K562 (cell line): Measurements from ENCODE around the gene ALG1L2. TPM values are rescaled to one million over a fixed set of nuclear protein-coding genes. Genes with fewer than 3 reads are reported as not detected.

Source experiments
- ATAC-seq: fragments of 200-7000 bp; cut with Tn5 transposase; 3 replicates; pipeline ENCODE4 v1.9.1; 2020; ENCODE audit warnings: moderate library complexity
- BruUV-seq: library from RNA; stranded (reverse); fragments of 400-500 nt; replicated peaks from 2 replicates; lab custom pipeline; 2021; lab: Mats Ljungman, UMichigan
- CTCF ChIA-PET: fragments of 300-600 bp; formaldehyde crosslinking; extraction: SDS; loops from one replicate; lab custom pipeline; 2021; ENCODE audit warnings: low intra/inter-chr PET ratio; lab: Yijun Ruan, JAX
- POLR2A ChIA-PET: fragments of 300-600, 350-650 bp; sonication (Branson Sonifier 250); formaldehyde crosslinking; extraction: SDS; loops from one replicate; lab custom pipeline; 2021; ENCODE audit warnings: antibody characterized with exemption, inconsistent platforms; lab: Yijun Ruan, JAX
- DNase-seq, 4 experiments: peaks; one replicate each; pipeline versions ENCODE4 v3.0.0 to v3.0.0-alpha.2; 2011 to 2018; ENCODE audit warnings: low spot score in 3 of 4, mixed read lengths in 3 of 4; ENCODE audit errors: extremely low read depth in 1 of 4
- FAIRE-seq: peaks from 2 replicates; lab custom pipeline; 2011; peaks lifted over from hg19 to GRCh38; lab: Jason Lieb, UNC
- H2AFZ ChIP-seq: 2 replicates; pipeline ENCODE4 v1.6.0; 2011; ENCODE audit warnings: low read depth, low read length, control low read depth, inconsistent platforms
- H3K27ac ChIP-seq: fragments of 200-600 bp; 3 replicates; pipeline ENCODE4 v1.8.0; 2011; ENCODE audit warnings: low read depth, mild to moderate bottlenecking, control low read depth, inconsistent platforms, low read length, moderate library complexity, mixed read lengths; ENCODE audit errors: extremely low read depth
- H3K27me3 ChIP-seq, 2 experiments: fragments of 300-600 bp in 1 of 2; 2 replicates in 1 of 2; 3 replicates in 1 of 2; pipeline versions ENCODE4 v1.6.0 to v1.8.0; 2011; ENCODE audit warnings: inconsistent platforms in 2 of 2, low read length in 2 of 2, mild to moderate bottlenecking in 1 of 2, mixed read lengths in 1 of 2, moderate library complexity in 1 of 2; ENCODE audit not compliant: control insufficient read depth in 2 of 2, insufficient read depth in 2 of 2
- H3K36me3 ChIP-seq: fragments of 300-600 bp; 3 replicates; pipeline ENCODE4 v1.8.0; 2011; ENCODE audit warnings: mild to moderate bottlenecking, low read length, inconsistent platforms; ENCODE audit not compliant: control insufficient read depth, insufficient read depth
- H3K4me1 ChIP-seq, 2 experiments: fragments of 200-600 bp in 1 of 2; replicated peaks in 1 of 2; 2 replicates in 1 of 2; 3 replicates in 1 of 2; pipeline versions ENCODE4 v1.5.1 to v1.8.0; 2011; ENCODE audit warnings: inconsistent platforms in 2 of 2, low read length in 2 of 2, mild to moderate bottlenecking in 1 of 2, mixed read lengths in 1 of 2, moderate library complexity in 1 of 2; ENCODE audit not compliant: control insufficient read depth in 2 of 2, insufficient read depth in 2 of 2
- H3K4me2 ChIP-seq: 2 replicates; pipeline ENCODE4 v1.6.1; 2011; ENCODE audit warnings: low read length, control low read depth, inconsistent platforms, mixed read lengths; ENCODE audit not compliant: insufficient read depth
- H3K4me3 ChIP-seq: fragments of 200-600 bp; sonication (generic), shearing (Covaris generic); 2 replicates; pipeline ENCODE4 v1.5.1; 2016; ENCODE audit warnings: control low read depth, inconsistent platforms
- H3K79me2 ChIP-seq: fragments of 200-600 bp; 3 replicates; pipeline ENCODE4 v1.8.0; 2011; ENCODE audit warnings: low read length, inconsistent platforms; ENCODE audit not compliant: control insufficient read depth, insufficient read depth
- H3K9ac ChIP-seq, 2 experiments: 2 replicates each; pipeline versions ENCODE4 v1.6.0 to v1.6.1; 2011; ENCODE audit warnings: low read depth in 2 of 2, low read length in 2 of 2, control low read depth in 1 of 2, inconsistent platforms in 1 of 2, mild to moderate bottlenecking in 1 of 2, mixed read lengths in 1 of 2; ENCODE audit not compliant: insufficient read depth in 1 of 2
- H3K9me1 ChIP-seq: one replicate; pipeline ENCODE4 v1.6.0; 2011; ENCODE audit warnings: inconsistent platforms, mild to moderate bottlenecking, low read length, moderate library complexity; ENCODE audit not compliant: control insufficient read depth, insufficient read depth
- H3K9me3 ChIP-seq: replicated peaks from 2 replicates; pipeline ENCODE4 v1.5.1; 2011; ENCODE audit warnings: low read depth, low read length, inconsistent platforms; ENCODE audit not compliant: control insufficient read depth, insufficient read depth
- H4K20me1 ChIP-seq: replicated peaks from 2 replicates; pipeline ENCODE4 v1.6.1; 2011; ENCODE audit warnings: low read length, inconsistent platforms, mixed read lengths; ENCODE audit not compliant: control insufficient read depth, insufficient read depth
- AFF1 ChIP-seq, 2 experiments: fragments of 450-650 bp; IDR thresholded peaks; 2 replicates each; pipeline ENCODE4 v1.6.1; 2018; ENCODE audit warnings: mild to moderate bottlenecking in 2 of 2, low read depth in 1 of 2; ENCODE audit not compliant: partially characterized antibody in 2 of 2
- ARHGAP35 ChIP-seq: fragments of 450-650 bp; IDR thresholded peaks from 2 replicates; pipeline ENCODE4 v1.6.1; 2018; ENCODE audit not compliant: partially characterized antibody
- ATF2 ChIP-seq: sonication (generic); formaldehyde crosslinking; IDR thresholded peaks from 2 replicates; pipeline ENCODE4 v1.8.1; 2022; ENCODE audit warnings: missing genetic modification reagents
- BRCA1 ChIP-seq, 2 experiments: fragments of 450-650 bp in 1 of 2; sonication (generic) in 1 of 2; formaldehyde crosslinking in 1 of 2; IDR thresholded peaks; 2 replicates each; pipeline versions ENCODE4 v1.5.0 to v1.6.1; 2017 to 2020; ENCODE audit warnings: mild to moderate bottlenecking in 1 of 2, missing genetic modification reagents in 1 of 2
- EGR1 ChIP-seq: fragments of 450-650 bp; conservative IDR thresholded peaks from 2 replicates; pipeline ENCODE4 v1.6.1; 2017; ENCODE audit warnings: mild to moderate bottlenecking
- HMGN3 ChIP-seq: IDR thresholded peaks from 2 replicates; pipeline ENCODE4 v1.6.1; 2011; ENCODE audit warnings: borderline replicate concordance, low read depth, mild to moderate bottlenecking, mixed read lengths, low read length; ENCODE audit not compliant: insufficient read length; ENCODE audit errors: extremely low read depth
- KLF16 ChIP-seq: IDR thresholded peaks from 2 replicates; pipeline ENCODE4 v1.6.1; 2016; ENCODE audit warnings: antibody characterized with exemption
- KLF6 ChIP-seq: fragments of 250-450 bp; sonication (Bioruptor Pico); IDR thresholded peaks from 2 replicates; pipeline ENCODE4 v1.4.0; 2020; ENCODE audit warnings: mild to moderate bottlenecking, moderate library complexity, borderline replicate concordance
- L3MBTL2 ChIP-seq: fragments of 450-650 bp; IDR thresholded peaks from 2 replicates; pipeline ENCODE4 v1.6.1; 2016; ENCODE audit warnings: mild to moderate bottlenecking, moderate library complexity
- MEIS2 ChIP-seq: fragments of 450-650 bp; IDR thresholded peaks from 2 replicates; pipeline ENCODE4 v1.6.1; 2014; ENCODE audit warnings: mild to moderate bottlenecking; ENCODE audit not compliant: partially characterized antibody
- NCOA6 ChIP-seq: fragments of 450-650 bp; IDR thresholded peaks from 2 replicates; pipeline ENCODE4 v1.6.1; 2017; ENCODE audit warnings: mild to moderate bottlenecking
- POLR2H ChIP-seq: IDR thresholded peaks from 2 replicates; pipeline ENCODE4 v1.6.1; 2016; ENCODE audit warnings: missing genetic modification characterization, low read depth, mild to moderate bottlenecking, control low read depth, missing compliant biosample characterization, moderate library complexity
- SUPT5H ChIP-seq: fragments of 450-650 bp; IDR thresholded peaks from 2 replicates; pipeline ENCODE4 v1.6.1; 2016
- ZFP36 ChIP-seq: fragments of 150-350 bp; IDR thresholded peaks from 2 replicates; pipeline ENCODE4 v1.6.1; 2018; ENCODE audit warnings: low read length, low read depth; ENCODE audit not compliant: partially characterized antibody
- ZNF398 ChIP-seq: fragments of 250-450 bp; sonication (Bioruptor Pico); IDR thresholded peaks from 2 replicates; pipeline ENCODE4 v1.8.0; 2021; ENCODE audit warnings: moderate library complexity, mild to moderate bottlenecking, inconsistent platforms
- ZNF695 ChIP-seq: fragments of 450-650 bp; formaldehyde crosslinking; IDR thresholded peaks from 2 replicates; pipeline ENCODE4 v1.4.0; 2020; ENCODE audit warnings: mild to moderate bottlenecking, moderate library complexity
- WGBS: fragments of 100-300 bp; shearing (Covaris generic); methylation state at CpG from one replicate; pipeline ENCODE4 v1.1.6; 2016; ENCODE audit warnings: low coverage, mixed read lengths; ENCODE audit not compliant: insufficient coverage; ENCODE audit errors: missing lambda C conversion rate; 5-methylcytosine and 5-hydroxymethylcytosine counted together
- in situ Hi-C: fragments of 300-500 bp; cut with MboI; formaldehyde crosslinking; loops from 4 replicates; pipeline ENCODE4 v1.15.0; 2018; ENCODE audit warnings: inconsistent platforms, mixed read lengths
- intact Hi-C: fragments of 100-400 bp; cut with micrococcal nuclease; formaldehyde crosslinking; loops from 2 replicates; pipeline ENCODE4 v1.14.2; 2022
- polyA plus RNA-seq, 8 experiments: library from polyadenylated mRNA; depleted of rRNA in 4 of 8; stranded (reverse) in 5 of 8; unstranded in 3 of 8; fragments of >200 nt; fragmentation: Nextera tagmentation in 2 of 8; fragmentation: Illumina TruSeq in 1 of 8; extraction: Ambion mirVana in 2 of 8; extraction: Trizol in 1 of 8; gene quantifications; 2 replicates each; pipeline versions ENCODE4 v1.2.1 to v1.2.3, GENCODE V29; 2011 to 2014; ENCODE audit warnings: inconsistent platforms in 1 of 8, missing spikeins in 1 of 8
- total RNA-seq, 7 experiments: library from RNA; depleted of rRNA in 6 of 7; stranded (reverse); fragments of >200 nt in 6 of 7; fragmentation: Illumina TruSeq in 2 of 7; extraction: Trizol in 2 of 7; gene quantifications; 2 replicates each; pipeline versions ENCODE4 v1.2.1 to v1.2.3, GENCODE V29; 2011 to 2021; ENCODE audit warnings: low replicate concordance in 1 of 7

ALG1L2 gene
- total and polyA plus RNA-seq, 9 of the 15 experiments (the other 6 are each of a cell fraction or from before 2014, with no cell fraction given), result 0.10 to 1.1 (median 0.33) TPM; not detected in 2

DNA sequence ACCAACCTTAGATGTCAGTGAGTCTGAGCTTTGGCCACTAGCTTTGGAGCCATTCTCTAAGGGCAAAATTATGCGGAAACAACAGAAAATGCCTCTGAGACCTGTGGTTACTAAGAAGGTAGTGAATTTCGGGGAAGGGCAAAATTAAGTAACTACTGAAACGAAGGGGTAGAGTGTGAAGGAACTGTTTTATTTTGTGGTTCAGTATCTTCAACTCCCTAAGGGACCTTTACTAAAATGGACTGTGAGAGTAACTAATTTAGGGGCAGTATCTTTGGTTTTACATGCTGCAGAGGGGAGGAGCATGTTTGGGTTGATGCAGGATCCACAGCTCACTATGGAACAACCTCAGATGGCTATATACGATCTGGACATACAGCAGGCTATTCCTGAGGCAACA, 8.0 kb upstream of the ALG1L2 start (continued):
- TF ChIP-seq L3MBTL2, result no peak
- TF ChIP-seq KLF6, result no peak
- no peak for TF ChIP-seq BRCA1 (IDR thresholded peaks at IDR 0.05)
- no peak for TF ChIP-seq BRCA1 (CRISPR knock-in tag; IDR thresholded peaks at IDR 0.05)
- no peak for TF ChIP-seq HMGN3
- TF ChIP-seq ZNF398 (CRISPR knock-in tag), result no peak
- TF ChIP-seq NCOA6, result no peak
- TF ChIP-seq POLR2H (tag), result no peak
- TF ChIP-seq ZNF695 (CRISPR knock-in tag), result no peak
- TF ChIP-seq ARHGAP35, result no peak

DNA sequence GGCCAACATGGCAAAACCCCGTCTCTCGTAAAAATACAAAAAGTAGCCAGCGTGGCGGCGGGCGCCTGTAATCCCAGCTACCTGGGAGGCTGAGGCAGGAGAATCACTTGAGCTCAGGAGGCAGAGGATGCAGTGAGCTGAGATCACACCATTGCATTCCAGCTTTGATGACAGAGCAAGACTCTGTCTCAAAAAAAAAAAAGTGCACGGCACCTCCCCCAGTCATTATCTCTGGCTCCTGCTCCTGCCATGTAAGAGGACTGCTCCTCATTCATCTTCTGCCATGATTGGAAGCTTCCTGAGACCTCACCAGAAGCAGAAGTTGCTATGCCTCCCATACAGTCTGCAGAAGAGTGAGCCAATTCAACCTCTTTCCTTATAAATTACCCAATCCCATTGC, 4.0 kb upstream of the ALG1L2 start:
- in situ Hi-C loops (no loop called here), intact Hi-C loops (no loop called here)
- ATAC-seq (peak; percentile 60), DNase-seq (peak in 1 of 4 experiments; percentile 34), FAIRE-seq (no peak)
- Histone ChIP-seq H3K9me3 (no peaks in the 10 kb centered on the region), H3K9ac (no peak overlapping the region), H3K36me3 (no peaks in the 10 kb centered on the region), H3K9me1 (no peaks in the 10 kb centered on the region), H4K20me1 (no peaks in the 10 kb centered on the region), H3K4me2 (no peak overlapping the region), H3K79me2 (no peaks in the 10 kb centered on the region), H3K4me3 (no peak overlapping the region), H3K4me1 (no peaks in the 10 kb centered on the region), H3K27ac (no peak overlapping the region), H2AFZ (no peak overlapping the region), H3K27me3 (peaks cover 0 to 10% of the 10 kb centered on the region in 2 experiments; a peak in 2 of 5 replicates)
- WGBS, result 0% methylated on average over 2 of the region's 7 CpGs
- BruUV-seq, result no TSS peak
- ChIA-PET CTCF (no interaction called here), POLR2A (interaction anchor here (0.6 kb wide), 1 partner anchor 25 kb away, joined by 3 read pairs; no protein-coding TSS in a partner anchor)
- no peak for TF ChIP-seq KLF16
- no peak for TF ChIP-seq EGR1
- TF ChIP-seq ATF2 (CRISPR knock-in tag), result no peak
- TF ChIP-seq ZFP36, result no peak
- TF ChIP-seq SUPT5H, result no peak
- TF ChIP-seq MEIS2, result peak; percentile 44
- no peak for TF ChIP-seq AFF1 (IDR thresholded peaks at IDR 0.05; ENCODE audit: low read depth in 1 of 2, partially characterized antibody in 2 of 2)
